Putamen (tissue), 1 donor: ENCODE data around the gene SFI1.

Experiments
- DNase-seq: peaks from one replicate; pipeline ENCODE4 v3.0.0-alpha.2; 2016; ENCODE audit warnings: low spot score

The SFI1 gene

GRCh38 chr22:31619611-31620300 is 123.4 kb downstream of the SFI1 start:
- DNase-seq = no peak

DNA sequence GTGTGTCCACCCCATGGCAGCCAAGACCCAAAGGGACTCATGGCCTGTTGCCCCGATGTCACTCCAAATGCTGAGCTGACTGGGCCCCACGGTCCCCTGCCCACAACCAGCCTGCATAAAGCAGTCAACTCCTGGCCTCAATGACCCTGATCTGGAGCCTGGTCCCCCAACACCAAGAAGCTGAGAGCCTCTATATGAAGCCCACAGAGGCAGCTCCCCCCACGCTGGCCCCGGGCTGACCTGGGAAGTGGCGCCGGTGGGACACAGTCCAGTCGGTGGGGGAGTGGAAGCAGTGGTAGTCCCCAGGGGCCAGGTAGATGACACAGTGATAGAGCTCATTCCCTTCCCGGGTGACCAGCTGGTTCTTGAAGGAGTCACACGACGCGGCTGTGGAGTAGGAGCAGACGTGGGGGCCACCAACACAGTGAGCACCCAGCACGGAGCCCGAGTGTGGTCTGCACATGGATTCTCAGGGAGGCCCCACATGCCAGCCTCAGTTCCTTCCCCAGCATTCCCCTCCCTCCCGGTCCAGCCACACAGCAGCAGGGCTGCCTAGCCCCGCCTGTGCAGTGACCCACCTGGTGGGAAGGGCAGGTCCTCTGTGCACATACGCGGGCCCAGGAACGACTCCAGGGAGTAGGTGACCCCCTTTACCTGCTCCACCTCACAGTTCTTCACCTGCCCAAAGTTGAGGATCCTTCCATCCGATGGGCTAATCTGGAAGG is 124.6 kb downstream of the SFI1 start:
- DNase-seq = no peak

- no peak for DNase-seq
Measured at GRCh38 chr22:31621507-31622124, 125.3 kb downstream of the SFI1 start.

DNA sequence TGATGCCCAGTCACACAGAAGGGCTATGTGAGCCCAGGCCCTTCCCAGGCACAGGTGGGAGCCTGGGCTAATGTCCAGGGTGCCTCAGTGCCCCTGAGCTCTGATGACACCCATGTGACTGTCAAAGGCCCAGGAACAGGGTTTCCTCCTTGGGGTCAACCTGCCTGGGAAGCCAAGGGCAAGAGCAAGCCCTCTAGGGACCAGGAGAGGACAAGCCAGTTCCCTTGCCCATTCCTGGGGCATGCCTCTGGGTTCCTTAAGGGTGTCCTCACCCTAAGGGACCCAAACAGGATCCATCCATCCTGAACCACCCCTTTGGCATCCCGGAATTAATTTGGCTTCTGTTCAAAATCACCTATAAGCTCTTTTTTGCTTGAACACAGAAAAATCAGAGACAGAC is 126.6 kb downstream of the SFI1 start:
- DNase-seq = no peak

- no peak for DNase-seq
Measured at GRCh38 chr22:31623592-31624304, 127.4 kb downstream of the SFI1 start.

- no peak for DNase-seq
Measured at GRCh38 chr22:31625257-31625640, 128.9 kb downstream of the SFI1 start.

DNA sequence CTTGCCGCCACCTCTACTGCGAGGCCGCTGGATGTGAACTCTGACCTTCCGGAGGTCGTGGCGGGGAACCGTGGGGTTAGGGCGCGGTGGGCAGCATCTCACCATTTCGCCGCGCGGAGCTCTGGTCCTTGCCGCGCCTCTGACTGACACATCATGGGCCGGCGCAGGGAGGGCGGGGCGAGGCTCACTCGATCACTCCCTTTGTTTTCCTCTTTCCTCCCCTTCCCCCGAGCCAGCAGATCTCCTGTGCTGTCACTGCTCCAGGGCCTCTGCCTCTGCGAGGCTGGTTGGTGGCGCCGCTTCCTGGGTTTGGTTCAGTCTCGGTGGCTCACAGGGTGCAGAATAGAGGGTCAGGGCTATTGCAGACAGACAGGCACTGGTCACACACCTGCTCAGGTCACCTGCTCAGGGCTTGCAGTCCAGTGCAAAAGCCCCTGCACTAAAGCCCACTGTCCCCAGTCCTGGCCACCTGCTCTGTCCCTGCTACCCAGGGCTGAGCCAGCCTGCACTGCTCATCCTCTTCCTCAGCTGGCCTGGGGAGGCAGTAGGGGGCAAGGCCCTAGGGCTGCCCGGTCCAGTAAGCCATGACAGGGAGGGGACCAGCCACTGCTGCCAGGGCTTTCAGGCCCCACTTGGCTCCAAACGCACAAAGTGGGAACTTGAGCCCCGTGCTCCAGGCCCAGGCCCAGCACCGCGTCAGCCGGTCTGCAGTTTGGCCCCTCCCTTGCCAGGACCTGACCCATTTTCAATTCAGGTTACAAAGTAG is 129.5 kb downstream of the SFI1 start:
- DNase-seq = no peak

DNA sequence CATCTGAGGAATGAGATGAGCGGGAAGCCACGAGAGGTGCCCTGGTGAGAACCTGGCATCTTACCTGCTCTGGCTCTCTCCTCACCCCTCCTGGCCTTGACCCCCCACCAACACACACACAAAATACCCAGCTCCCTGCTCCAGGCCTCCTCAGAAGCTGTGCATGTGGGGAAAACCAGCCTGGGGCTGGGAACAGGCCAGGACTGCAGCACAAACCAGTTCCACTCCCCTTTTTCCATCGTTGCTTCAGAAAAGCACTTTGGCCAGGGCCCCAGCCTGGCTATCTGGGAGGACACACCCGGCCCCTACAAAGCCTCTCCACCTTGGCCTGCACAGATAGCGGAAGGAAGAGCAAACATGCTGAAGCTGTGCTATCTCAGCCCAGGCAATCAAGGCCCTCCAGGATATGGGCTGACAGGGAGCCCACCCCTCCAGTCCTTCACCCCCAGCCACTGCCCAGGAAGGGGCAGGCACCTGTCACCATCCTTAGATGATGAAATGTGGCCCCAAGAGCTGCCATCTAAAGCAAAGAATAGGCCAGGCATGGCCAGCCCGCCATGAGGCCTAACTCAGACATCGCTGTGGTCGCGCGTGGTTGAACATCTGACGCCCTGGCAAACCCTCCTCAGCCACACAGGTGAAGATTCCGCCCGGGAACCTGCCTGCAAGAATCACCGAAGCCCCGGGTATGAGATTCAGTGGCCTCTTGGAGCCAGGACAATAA is 130.3 kb downstream of the SFI1 start:
- DNase-seq = no peak

DNA sequence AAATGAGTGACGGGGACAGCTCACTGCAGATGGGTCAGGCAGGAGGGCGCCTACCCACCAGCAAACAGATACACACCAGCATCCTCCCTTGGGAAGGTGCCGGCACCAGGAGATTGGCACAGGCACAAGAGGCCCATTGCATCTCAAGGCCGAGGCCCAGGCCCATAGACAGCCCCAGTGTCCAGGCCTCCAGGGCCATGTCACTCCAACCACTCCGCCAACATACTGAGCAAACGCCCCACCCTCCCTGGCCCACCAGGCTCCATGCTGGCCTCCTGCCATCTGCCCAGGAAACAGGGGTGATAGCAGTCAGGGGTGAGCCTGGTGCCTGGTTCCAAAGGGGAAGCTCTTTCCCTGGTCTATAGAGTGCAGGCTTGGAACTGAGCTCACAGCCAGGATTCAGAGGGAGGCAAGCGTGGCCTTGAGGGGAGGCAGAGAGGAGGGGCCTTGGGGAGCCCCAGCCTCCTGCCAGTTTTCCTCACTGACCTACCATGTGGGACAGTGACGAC is 130.9 kb downstream of the SFI1 start:
- DNase-seq = no peak

DNA sequence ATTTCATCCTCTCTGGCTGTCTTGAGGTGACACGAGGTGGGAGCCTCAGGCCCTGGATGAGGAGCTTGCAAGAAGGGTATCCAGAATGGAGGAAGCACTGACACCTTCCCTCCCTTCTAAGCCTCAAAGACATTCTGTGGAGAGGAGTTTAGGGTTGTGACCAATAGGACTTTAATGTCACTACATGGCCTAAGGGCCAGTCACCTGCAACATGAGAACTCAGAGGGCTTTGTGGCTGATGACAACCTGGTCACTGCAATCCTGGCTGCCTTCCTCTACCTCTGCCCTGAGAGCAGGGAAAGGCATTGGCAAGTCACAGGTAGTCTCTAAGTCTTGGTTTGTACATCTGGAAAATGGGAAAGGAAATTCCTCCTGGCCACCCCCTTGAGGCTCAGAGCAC is 132.0 kb downstream of the SFI1 start:
- DNase-seq = no peak

DNA sequence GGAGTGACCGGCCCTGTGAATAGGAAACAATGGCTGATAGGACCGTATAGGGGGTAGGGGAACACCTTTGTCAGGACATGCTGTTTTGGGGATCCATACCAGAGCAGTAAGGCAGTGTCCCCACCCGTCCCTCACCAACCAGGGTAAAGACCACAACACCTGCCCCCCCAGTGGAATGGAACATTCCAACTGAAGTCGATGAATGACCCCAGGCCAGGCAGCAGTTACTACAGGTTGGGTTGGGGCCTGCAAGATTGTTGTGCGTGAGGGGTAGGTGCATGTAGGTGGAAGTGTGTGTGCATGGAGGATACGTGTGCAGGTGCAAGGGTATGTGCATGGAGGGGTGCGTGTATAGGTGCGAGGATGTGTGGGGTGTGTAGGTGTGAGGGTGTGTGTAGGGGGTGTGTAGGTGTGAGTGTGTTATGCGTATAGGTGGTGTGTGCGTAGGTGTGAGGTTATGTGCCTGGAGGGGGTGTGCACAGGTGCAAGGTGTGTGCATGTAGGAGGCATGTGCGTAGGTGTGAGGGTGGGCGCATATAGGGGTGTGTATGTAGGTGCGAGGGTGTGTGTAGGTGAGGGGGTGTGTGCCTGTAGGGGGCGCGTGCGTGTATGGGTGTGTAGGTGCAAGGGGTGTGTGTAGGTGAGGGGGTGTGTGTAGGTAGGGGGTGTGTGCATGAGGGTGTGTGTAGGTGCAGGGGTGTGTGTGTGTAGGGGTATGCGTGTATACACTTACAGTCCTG is 132.8 kb downstream of the SFI1 start:
- no peak for DNase-seq

DNA sequence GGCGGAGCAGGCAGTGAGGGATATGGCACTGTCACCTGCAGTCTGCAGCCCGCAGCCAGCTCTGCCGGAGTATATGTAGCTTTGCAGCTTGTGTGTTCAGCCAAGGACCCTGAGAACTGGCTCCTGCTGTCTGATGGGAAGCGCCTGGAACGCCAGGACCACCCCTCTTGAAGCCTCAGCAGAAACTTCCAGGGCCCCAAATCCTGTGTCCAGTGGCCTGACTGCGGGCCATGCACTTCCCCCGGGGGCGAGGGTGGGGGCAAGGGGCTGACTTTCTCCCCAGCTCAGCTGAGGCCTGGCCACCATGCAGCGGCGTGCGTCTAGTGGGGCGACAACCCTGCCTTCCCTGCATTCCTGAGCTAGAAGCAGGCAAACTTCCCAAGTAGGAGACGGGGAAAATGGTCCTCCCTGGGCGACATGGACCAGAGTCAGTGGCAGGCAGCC is 133.4 kb downstream of the SFI1 start:
- DNase-seq = no peak

- peak; percentile 71 for DNase-seq
Measured at GRCh38 chr22:31630331-31631329, 134.3 kb downstream of the SFI1 start.

DNA sequence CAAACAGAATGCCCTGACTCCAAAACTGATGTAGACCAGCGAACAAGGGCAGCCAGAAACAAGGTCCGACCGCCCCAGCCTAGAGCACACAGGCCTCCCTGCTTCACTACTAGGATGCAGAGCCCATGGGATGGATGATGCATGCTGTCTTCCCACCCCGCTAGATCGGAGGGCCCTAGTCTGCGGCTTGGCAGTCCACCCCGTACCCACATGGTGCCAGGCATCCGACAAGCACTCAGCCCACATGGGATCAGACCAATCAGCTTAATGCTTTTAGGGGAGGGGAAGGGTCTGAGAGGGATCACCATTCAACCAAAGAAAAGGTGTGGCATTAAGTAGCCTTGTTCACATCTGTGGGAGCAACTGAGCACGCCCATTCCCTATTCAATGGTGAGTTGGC is 135.1 kb downstream of the SFI1 start:
- no peak for DNase-seq

- DNase-seq = no peak
Measured at GRCh38 chr22:31635638-31636306, 139.4 kb downstream of the SFI1 start.

DNA sequence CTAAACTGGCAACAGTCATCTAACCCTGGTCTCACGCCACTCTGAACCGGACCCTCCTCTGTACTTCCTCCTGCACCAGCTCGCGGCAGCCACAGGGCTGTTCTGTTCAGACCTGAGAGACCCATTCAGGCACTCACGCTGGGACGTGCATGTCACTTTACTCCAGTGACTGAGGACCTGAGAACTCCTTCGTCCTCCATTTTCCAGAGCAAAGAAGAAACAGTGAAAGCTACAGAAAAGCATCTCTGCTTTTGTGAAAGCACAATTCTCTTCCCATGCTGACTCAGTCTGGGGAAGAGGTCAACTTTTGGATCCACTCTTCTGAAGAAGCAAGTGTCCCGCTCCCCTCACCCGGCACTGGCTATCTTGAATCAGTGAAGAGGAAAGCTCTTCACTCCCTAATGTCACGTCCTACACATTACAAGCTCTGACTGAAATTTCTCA is 141.1 kb downstream of the SFI1 start:
- DNase-seq = no peak

GRCh38 chr22:31637891-31638618 is 141.7 kb downstream of the SFI1 start:
- DNase-seq = no peak
